VCaP (cell line): ENCODE data around the gene COL4A2.
"Not testable (repeated sequence)": the region's sequence is repeated elsewhere in the genome, so short reads cannot be mapped to it uniquely, and the experiment has no call there.

Source experiments
- H3K27ac ChIP-seq: fragments of 450-650 bp; 2 replicates; pipeline ENCODE4 v1.5.1; 2017
- CTCF ChIP-seq: fragments of 450-650 bp; conservative IDR thresholded peaks from 2 replicates; pipeline ENCODE4 v1.5.1; 2017; ENCODE audit warnings: mild to moderate bottlenecking, moderate library complexity

COL4A2 gene

GRCh38 chr13:110483386-110483968 is 176.4 kb downstream of the COL4A2 start:
- TF ChIP-seq CTCF, result no peak
- no peak overlapping the region for H3K27ac ChIP-seq

GRCh38 chr13:110484290-110485048 is 177.4 kb downstream of the COL4A2 start:
- no peak for TF ChIP-seq CTCF
- H3K27ac ChIP-seq, result no peak overlapping the region

- no peak overlapping the region for H3K27ac ChIP-seq
- TF ChIP-seq CTCF, result no peak
Measured at GRCh38 chr13:110485604-110486003, 178.5 kb downstream of the COL4A2 start.

- no peak overlapping the region for H3K27ac ChIP-seq
- no peak for TF ChIP-seq CTCF
Measured at GRCh38 chr13:110486061-110486715, 179.1 kb downstream of the COL4A2 start.

GRCh38 chr13:110486880-110487279 is 179.8 kb downstream of the COL4A2 start:
- H3K27ac ChIP-seq, result not testable (repeated sequence)

- TF ChIP-seq CTCF, result no peak
- H3K27ac ChIP-seq, result no peak overlapping the region
Measured at GRCh38 chr13:110490009-110490770, 183.1 kb downstream of the COL4A2 start.

- TF ChIP-seq CTCF, result no peak
- peak overlapping the region; percentile 2; the same call in 1 of the 2 replicates for H3K27ac ChIP-seq
Measured at GRCh38 chr13:110491869-110492678, 185.0 kb downstream of the COL4A2 start.
